Tibial artery (tissue), 4 donors: ENCODE results near the gene GABRG3.

Experiments
- DNase-seq, 2 donors: peaks; one replicate each; pipeline ENCODE4 v3.0.0-alpha.2; 2019
- H3K27ac ChIP-seq, 2 donors: fragments of 200-600 bp; sonication (generic) in 1 of 2; 1 replicate in 1 of 2; 2 replicates in 1 of 2; pipeline ENCODE4 v1.5.1; 2018 to 2019; ENCODE audit warnings: mild to moderate bottlenecking in 1 of 2
- H3K27me3 ChIP-seq, 2 donors: fragments of 200-600 bp; sonication (generic) in 1 of 2; one replicate each; pipeline versions ENCODE4 v1.5.1 to v1.6.0; 2016 to 2019
- H3K36me3 ChIP-seq, 3 donors: fragments of 200-600 bp; sonication (generic) in 2 of 3; one replicate each; pipeline ENCODE4 v1.5.1; 2016 to 2019; ENCODE audit warnings: mild to moderate bottlenecking in 2 of 3
- H3K4me1 ChIP-seq, 4 donors: fragments of 200-600 bp; sonication (generic) in 2 of 4; 1 replicate in 3 of 4; 2 replicates in 1 of 4; pipeline ENCODE4 v1.5.1; 2016 to 2019
- H3K4me3 ChIP-seq, 2 donors: fragments of 200-600 bp; sonication (generic) in 1 of 2; 1 replicate in 1 of 2; 2 replicates in 1 of 2; pipeline ENCODE4 v1.5.1; 2018 to 2019; ENCODE audit warnings: mild to moderate bottlenecking in 2 of 2
- H3K9me3 ChIP-seq, 3 donors: fragments of 200-600 bp; sonication (generic) in 1 of 3; one replicate each; pipeline ENCODE4 v1.5.1; 2016 to 2019
- CTCF ChIP-seq, 2 experiments: fragments of 200-600 bp in 1 of 2; fragments of 450-650 bp in 1 of 2; IDR thresholded peaks; one replicate each; pipeline ENCODE4 v1.5.1; 2017 to 2019; ENCODE audit warnings: antibody characterized with exemption in 2 of 2, mild to moderate bottlenecking in 1 of 2, moderate library complexity in 1 of 2
- intact Hi-C: fragments of 100-400 bp; cut with DNase I; formaldehyde crosslinking; loops from one replicate; pipeline ENCODE4 v1.15.0; 2023; ENCODE audit warnings: low total_unique reads

Gene GABRG3

GRCh38 chr15:27481768-27482167 lies 510.8 kb downstream of the GABRG3 start:
- Histone ChIP-seq H3K4me3 (no peak overlapping the region), H3K4me1 (no peaks in the 10 kb centered on the region), H3K27ac (no peak overlapping the region), H3K9me3 (no peaks in the 10 kb centered on the region), H3K27me3 (no peaks in the 10 kb centered on the region), H3K36me3 (no peaks in the 10 kb centered on the region)
- no peak for DNase-seq
- TF ChIP-seq CTCF (IDR thresholded peaks at IDR 0.05): no peak
- intact Hi-C loops: no loop called here

GRCh38 chr15:27482287-27482686 lies 511.3 kb downstream of the GABRG3 start:
- Histone ChIP-seq H3K9me3 (no peaks in the 10 kb centered on the region), H3K27me3 (no peaks in the 10 kb centered on the region), H3K4me1 (no peaks in the 10 kb centered on the region), H3K4me3 (no peak overlapping the region), H3K27ac (no peak overlapping the region), H3K36me3 (no peaks in the 10 kb centered on the region)
- DNase-seq: no peak
- intact Hi-C loops: no loop called here
- TF ChIP-seq CTCF (IDR thresholded peaks at IDR 0.05): no peak

- Histone ChIP-seq H3K27ac (no peak overlapping the region), H3K4me1 (no peaks in the 10 kb centered on the region), H3K27me3 (no peaks in the 10 kb centered on the region), H3K4me3 (no peak overlapping the region), H3K36me3 (no peaks in the 10 kb centered on the region), H3K9me3 (no peaks in the 10 kb centered on the region)
- intact Hi-C loops: no loop called here
- TF ChIP-seq CTCF (IDR thresholded peaks at IDR 0.05): no peak
- no peak for DNase-seq
Observed at GRCh38 chr15:27483124-27483523, 512.1 kb downstream of the GABRG3 start.

GRCh38 chr15:27485265-27485664 lies 514.3 kb downstream of the GABRG3 start:
- no peaks in the 10 kb centered on the region for H3K36me3 ChIP-seq
- H3K4me3 ChIP-seq: no peak overlapping the region
- no peak for DNase-seq
- H3K27ac ChIP-seq: no peak overlapping the region
- no peak for TF ChIP-seq CTCF (IDR thresholded peaks at IDR 0.05)
- H3K4me1 ChIP-seq: no peaks in the 10 kb centered on the region
- intact Hi-C loops: no loop called here
- H3K9me3 ChIP-seq: no peaks in the 10 kb centered on the region
- no peaks in the 10 kb centered on the region for H3K27me3 ChIP-seq

- H3K4me1 ChIP-seq: no peaks in the 10 kb centered on the region
- H3K9me3 ChIP-seq: no peaks in the 10 kb centered on the region
- intact Hi-C loops: no loop called here
- no peak overlapping the region for H3K4me3 ChIP-seq
- no peak for TF ChIP-seq CTCF (IDR thresholded peaks at IDR 0.05)
- H3K36me3 ChIP-seq: no peaks in the 10 kb centered on the region
- DNase-seq: no peak
- H3K27ac ChIP-seq: no peak overlapping the region
- no peaks in the 10 kb centered on the region for H3K27me3 ChIP-seq
Observed at GRCh38 chr15:27486051-27486450, 515.1 kb downstream of the GABRG3 start.
